Body of pancreas (tissue), 4 donors: Measurements from ENCODE around the gene FAM83B.

ENCODE experiments used
- CTCF ChIP-seq, 7 experiments: fragments of 450-650 bp in 4 of 7; fragments of 200-600 bp in 3 of 7; sonication (generic) in 3 of 7; IDR thresholded peaks; one replicate each; pipeline ENCODE4 v1.5.1; 2016 to 2019; ENCODE audit warnings: antibody characterized with exemption in 7 of 7
- POLR2A ChIP-seq, 3 donors: fragments of 450-650 bp; IDR thresholded peaks; one replicate each; pipeline ENCODE4 v1.6.1; 2016; ENCODE audit warnings: antibody characterized with exemption in 3 of 3, mild to moderate bottlenecking in 2 of 3

- no peak for TF ChIP-seq CTCF (IDR thresholded peaks at IDR 0.05)
- TF ChIP-seq POLR2A (IDR thresholded peaks at IDR 0.05): no peak
Measured at GRCh38 chr6:54981647-54982046, 135.1 kb downstream of the FAM83B start.
